Measurements from ENCODE around the gene PCBP3. TPM values are rescaled to one million over a fixed set of nuclear protein-coding genes. Genes with fewer than 3 reads are reported as not detected.

Gene PCBP3
- total and polyA plus RNA-seq, 8 donors = 0.83 to 4.3 (median 1.7) TPM

- no peak overlapping the region for H3K27ac ChIP-seq
- TF ChIP-seq, protein P1, sequence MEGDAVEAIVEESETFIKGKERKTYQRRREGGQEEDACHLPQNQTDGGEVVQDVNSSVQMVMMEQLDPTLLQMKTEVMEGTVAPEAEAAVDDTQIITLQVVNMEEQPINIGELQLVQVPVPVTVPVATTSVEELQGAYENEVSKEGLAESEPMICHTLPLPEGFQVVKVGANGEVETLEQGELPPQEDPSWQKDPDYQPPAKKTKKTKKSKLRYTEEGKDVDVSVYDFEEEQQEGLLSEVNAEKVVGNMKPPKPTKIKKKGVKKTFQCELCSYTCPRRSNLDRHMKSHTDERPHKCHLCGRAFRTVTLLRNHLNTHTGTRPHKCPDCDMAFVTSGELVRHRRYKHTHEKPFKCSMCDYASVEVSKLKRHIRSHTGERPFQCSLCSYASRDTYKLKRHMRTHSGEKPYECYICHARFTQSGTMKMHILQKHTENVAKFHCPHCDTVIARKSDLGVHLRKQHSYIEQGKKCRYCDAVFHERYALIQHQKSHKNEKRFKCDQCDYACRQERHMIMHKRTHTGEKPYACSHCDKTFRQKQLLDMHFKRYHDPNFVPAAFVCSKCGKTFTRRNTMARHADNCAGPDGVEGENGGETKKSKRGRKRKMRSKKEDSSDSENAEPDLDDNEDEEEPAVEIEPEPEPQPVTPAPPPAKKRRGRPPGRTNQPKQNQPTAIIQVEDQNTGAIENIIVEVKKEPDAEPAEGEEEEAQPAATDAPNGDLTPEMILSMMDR (IDR thresholded peaks at IDR 0.05) = no peak
- intact Hi-C loops (cut with DNase I) = no loop called here
- H3K9me3 ChIP-seq = no peaks in the 10 kb centered on the region
- FAIRE-seq (no peak), DNase-seq (no peak), ATAC-seq (no peak)
- H3K4me3 ChIP-seq = no peak overlapping the region
- H3K4me1 ChIP-seq = no peaks in the 10 kb centered on the region
- WGBS, 2 donors = 64 to 70% methylated on average over 4 of the region's 4 CpGs
- H3K27me3 ChIP-seq = no peaks in the 10 kb centered on the region
- no peaks in the 10 kb centered on the region for H3K36me3 ChIP-seq
These were observed 138.2 kb downstream of the PCBP3 start for GRCh38 chr21:45781741-45782140.

DNA sequence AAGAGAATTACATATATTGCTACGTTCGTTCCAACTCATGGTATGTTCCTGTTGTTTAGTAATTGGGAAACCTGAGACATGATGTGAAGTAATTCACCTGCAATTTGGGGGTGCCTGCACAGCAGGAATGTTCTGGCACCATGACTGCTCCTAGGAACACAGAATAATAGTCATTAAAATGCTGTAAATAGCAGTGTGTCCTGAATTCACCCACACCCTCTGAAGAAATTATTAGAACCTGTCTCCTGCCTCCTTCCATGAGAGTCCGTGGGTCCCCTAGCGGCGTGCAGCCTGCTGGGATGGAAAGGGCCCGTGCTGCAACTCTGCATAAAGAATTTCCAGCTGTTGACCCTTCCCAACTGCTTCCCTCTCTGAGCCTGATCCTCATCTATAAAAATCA lies 143.1 kb downstream of the PCBP3 start:
- Histone ChIP-seq H3K27me3 (no peaks in the 10 kb centered on the region), H3K36me3 (no peaks in the 10 kb centered on the region), H3K4me3 (no peak overlapping the region), H3K4me1 (no peaks in the 10 kb centered on the region), H3K9me3 (no peaks in the 10 kb centered on the region), H3K27ac (no peak overlapping the region)
- FAIRE-seq (no peak), DNase-seq (no peak), ATAC-seq (no peak)
- 77 to 87% methylated on average over 6 of the region's 6 CpGs for WGBS, 2 donors
- TF ChIP-seq, protein P1 (IDR thresholded peaks at IDR 0.05) = no peak
- intact Hi-C loops (cut with DNase I) = no loop called here

- Histone ChIP-seq H3K4me3 (no peak overlapping the region), H3K27me3 (no peaks in the 10 kb centered on the region), H3K9me3 (no peaks in the 10 kb centered on the region), H3K4me1 (no peaks in the 10 kb centered on the region), H3K36me3 (no peaks in the 10 kb centered on the region), H3K27ac (no peak overlapping the region)
- intact Hi-C loops (cut with DNase I) = no loop called here
- DNase-seq (no peak), ATAC-seq (no peak), FAIRE-seq (no peak)
- TF ChIP-seq, protein P1 (IDR thresholded peaks at IDR 0.05) = no peak
- WGBS, 2 donors = 80 to 91% methylated on average over 8 of the region's 8 CpGs
These were observed 143.8 kb downstream of the PCBP3 start for GRCh38 chr21:45787371-45787770.

- intact Hi-C loops (cut with DNase I) = no loop called here
- H3K27ac ChIP-seq = no peak overlapping the region
- H3K4me3 ChIP-seq = no peak overlapping the region
- no peaks in the 10 kb centered on the region for H3K36me3 ChIP-seq
- ATAC-seq (no peak), DNase-seq (no peak), FAIRE-seq (no peak)
- no peaks in the 10 kb centered on the region for H3K27me3 ChIP-seq
- TF ChIP-seq, protein P1 (IDR thresholded peaks at IDR 0.05) = no peak
- WGBS, 2 donors = 68 to 83% methylated on average over 16 of the region's 16 CpGs
- no peaks in the 10 kb centered on the region for H3K9me3 ChIP-seq
- H3K4me1 ChIP-seq = no peaks in the 10 kb centered on the region
These were observed 144.7 kb downstream of the PCBP3 start for GRCh38 chr21:45788198-45788597.

DNA sequence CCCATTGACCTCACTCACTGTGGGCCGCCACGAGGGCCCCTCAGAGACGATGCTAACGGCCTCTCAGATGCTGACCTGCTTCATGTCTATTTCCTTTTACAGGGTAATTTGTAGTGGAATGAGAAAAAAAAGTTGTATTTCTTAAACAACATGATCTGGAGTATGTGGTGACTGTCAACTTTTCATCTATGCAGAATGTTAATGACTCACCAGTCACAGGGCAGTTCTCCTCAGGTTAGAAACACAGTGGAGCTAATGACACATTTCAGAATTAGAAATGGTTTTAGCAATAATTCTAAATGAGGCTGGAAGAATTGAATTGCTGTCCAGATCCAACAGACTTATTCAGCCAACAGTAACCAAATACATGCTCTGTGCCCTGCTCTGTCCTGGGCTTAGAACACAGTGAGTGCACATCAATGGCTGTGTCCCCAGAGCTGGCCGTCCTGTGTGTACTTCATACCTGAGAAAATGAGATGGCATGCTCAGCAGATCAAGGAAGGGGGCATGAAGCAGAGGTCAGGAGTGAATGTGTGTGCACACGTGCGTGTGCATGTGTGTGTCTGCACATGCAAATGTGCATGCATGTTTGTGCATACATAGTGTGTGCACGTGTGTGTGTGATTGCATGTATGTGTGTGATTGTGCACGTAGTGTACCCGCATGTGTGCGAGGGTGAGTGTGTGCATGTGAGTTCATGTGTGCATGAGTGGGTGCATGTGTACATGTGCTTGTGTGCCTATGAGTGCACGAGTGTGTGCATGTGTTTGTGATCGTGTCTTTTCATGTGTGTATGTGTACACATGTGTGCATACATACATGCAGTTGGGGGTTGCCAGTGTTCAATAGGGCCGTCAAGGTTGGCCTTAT lies 145.3 kb downstream of the PCBP3 start:
- TF ChIP-seq, protein P1 (IDR thresholded peaks at IDR 0.05) = no peak
- no peak overlapping the region for H3K4me3 ChIP-seq
- intact Hi-C loops (cut with DNase I) = no loop called here
- ATAC-seq (no peak), DNase-seq (no peak), FAIRE-seq (no peak)
- no peaks in the 10 kb centered on the region for H3K9me3 ChIP-seq
- WGBS, 2 donors = 66 to 82% methylated on average over 14 of the region's 14 CpGs
- no peaks in the 10 kb centered on the region for H3K36me3 ChIP-seq
- H3K27ac ChIP-seq = no peak overlapping the region
- no peaks in the 10 kb centered on the region for H3K27me3 ChIP-seq
- H3K4me1 ChIP-seq = no peaks in the 10 kb centered on the region

All from pancreas (tissue), 10 donors.